AG10803 (cell line): ENCODE data around the gene CROT.

Source experiments
- DNase-seq: peaks from one replicate; pipeline ENCODE4 v3.0.0; 2010; ENCODE audit warnings: low read depth
- H3K4me3 ChIP-seq: 2 replicates; pipeline ENCODE4 v1.5.1; 2011; ENCODE audit warnings: mild to moderate bottlenecking, low read length, control low read depth
- TF ChIP-seq, protein P1 (sequence below): conservative IDR thresholded peaks from 2 replicates; pipeline ENCODE4 v1.5.1; 2011; ENCODE audit warnings: mild to moderate bottlenecking, low read length, control low read depth, inconsistent platforms

CROT gene

DNA sequence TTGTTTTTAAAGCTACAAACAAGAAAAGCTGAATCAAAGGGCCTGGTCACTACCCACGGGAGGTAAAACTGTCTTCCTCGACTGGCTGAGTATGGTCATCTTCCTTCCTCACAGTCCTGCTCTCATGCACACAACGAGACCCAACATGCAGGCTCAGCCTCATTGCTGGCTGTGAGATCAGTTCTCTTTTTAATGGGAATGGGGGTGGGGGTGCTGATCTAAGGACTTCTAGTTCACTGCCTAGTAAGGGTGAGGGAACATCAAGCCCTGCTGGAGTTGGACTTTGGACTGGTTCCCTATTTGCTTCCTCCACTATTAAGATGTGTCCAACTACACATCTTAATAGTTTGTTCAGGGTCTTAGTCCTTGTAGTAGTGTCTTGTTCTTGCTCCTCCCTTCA, 81.8 kb downstream of the CROT start:
- DNase-seq = no peak

DNA sequence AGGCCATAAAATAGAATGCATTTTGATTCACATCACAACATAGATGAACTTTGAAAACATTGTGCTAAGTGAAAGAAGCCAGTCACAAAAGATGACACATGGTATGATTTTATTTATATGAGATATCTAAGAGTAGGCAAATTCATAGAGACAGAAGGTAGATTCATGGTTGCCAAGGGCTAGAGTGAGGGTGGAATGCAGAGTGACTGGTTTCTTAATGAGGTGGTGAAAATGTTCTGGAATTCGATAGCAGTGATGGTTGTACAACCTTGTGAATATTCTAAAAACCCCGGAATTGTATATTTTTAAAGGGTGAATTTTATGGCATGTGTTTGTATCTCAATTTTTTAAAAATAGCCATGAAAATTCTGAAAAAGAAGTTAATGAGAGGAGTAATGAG, 87.1 kb downstream of the CROT start:
- no peak overlapping the region for H3K4me3 ChIP-seq
- TF ChIP-seq, protein P1, sequence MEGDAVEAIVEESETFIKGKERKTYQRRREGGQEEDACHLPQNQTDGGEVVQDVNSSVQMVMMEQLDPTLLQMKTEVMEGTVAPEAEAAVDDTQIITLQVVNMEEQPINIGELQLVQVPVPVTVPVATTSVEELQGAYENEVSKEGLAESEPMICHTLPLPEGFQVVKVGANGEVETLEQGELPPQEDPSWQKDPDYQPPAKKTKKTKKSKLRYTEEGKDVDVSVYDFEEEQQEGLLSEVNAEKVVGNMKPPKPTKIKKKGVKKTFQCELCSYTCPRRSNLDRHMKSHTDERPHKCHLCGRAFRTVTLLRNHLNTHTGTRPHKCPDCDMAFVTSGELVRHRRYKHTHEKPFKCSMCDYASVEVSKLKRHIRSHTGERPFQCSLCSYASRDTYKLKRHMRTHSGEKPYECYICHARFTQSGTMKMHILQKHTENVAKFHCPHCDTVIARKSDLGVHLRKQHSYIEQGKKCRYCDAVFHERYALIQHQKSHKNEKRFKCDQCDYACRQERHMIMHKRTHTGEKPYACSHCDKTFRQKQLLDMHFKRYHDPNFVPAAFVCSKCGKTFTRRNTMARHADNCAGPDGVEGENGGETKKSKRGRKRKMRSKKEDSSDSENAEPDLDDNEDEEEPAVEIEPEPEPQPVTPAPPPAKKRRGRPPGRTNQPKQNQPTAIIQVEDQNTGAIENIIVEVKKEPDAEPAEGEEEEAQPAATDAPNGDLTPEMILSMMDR = no peak
- no peak for DNase-seq

More for the DNA sequence above, 81.8 kb downstream of the CROT start:
- TF ChIP-seq, protein P1 = no peak
- no peak overlapping the region for H3K4me3 ChIP-seq

DNA sequence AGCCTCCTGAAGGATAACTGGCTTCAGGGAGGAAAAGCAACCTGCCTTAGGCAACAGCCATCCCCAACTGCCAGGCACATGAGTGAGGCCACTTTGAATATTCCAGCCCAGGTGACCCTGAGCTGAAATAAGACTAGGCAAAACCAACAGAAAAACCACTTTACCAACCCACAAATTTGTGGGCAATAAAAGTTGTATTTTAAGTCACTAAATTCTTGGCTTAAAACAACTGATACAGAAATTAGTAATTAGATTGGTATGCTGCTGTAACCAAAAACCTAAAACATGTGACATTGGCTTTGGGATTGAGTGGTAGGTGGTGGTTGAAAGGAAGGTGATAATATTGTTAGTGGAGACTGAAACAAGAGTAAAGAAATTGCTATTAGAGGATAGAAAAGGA, 90.1 kb downstream of the CROT start:
- DNase-seq = peak; percentile 6
- TF ChIP-seq, protein P1 = no peak
- no peak overlapping the region for H3K4me3 ChIP-seq

DNA sequence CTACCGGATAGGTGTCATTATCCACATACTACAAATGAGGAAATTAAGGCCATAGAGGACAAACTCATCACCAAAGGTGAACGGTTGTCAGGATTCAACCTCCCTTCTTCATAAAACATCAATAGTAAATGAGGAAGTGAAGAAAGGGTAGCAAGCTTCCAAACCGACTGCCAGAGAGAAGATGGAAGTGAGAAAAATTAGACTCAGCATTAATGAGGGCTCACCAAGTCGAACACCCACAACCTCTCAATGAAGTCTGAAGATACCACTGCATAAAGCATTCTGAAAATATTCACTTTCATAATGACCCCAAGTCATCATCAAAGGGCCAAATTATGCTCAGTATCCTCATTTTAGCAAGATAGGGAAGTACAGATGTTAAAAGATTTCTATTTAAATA, 100.4 kb downstream of the CROT start:
- DNase-seq = no peak
- H3K4me3 ChIP-seq = no peak overlapping the region
- TF ChIP-seq, protein P1 = no peak

DNA sequence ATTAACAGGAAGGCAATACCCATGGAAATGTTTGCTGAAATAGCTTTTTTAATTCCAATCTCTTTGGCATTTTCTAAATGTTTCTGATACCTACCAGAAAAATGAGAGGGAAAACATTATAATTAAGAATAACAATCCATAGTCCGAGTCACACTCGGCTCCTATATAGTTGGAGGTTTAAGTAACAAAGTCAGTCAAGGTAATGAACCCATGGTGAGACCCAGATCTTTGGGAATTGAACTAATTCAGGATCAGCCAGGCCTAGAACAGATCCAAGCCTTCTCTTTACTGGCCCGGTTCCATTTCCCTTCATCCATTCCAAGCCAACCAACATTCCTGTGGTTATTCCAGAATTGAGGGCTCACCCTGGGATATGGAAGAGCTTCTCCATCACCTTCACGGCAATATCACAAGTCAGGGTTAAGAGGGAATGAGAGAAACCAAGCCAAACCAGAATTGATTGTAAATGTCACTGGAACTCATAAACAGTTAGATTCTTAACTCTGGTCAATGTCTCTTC, 101.7 kb downstream of the CROT start:
- TF ChIP-seq, protein P1 = no peak
- H3K4me3 ChIP-seq = no peak overlapping the region
- peak; percentile 13 for DNase-seq

DNA sequence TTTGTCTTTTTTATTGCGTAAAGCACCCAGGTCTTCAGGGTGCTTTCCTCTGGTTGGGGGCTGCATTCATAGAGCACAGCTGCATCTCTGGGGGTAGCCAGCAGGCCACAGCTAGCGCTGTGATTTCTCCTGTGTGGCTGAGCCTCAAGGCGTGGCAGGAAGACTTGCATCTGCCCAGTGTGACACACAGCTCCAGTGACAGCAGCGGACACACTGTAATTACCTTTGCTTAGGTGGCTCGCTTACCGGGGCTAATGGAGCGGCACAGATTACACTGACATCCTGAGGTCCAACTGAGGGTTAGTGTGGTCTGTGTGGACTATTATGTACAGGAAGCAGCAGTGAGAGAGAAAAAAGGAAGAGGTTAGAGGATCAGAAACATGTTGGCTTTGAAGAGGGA, 102.9 kb downstream of the CROT start:
- no peak for DNase-seq
- TF ChIP-seq, protein P1 = no peak
- no peak overlapping the region for H3K4me3 ChIP-seq
